Endometrial microvascular endothelial cells (primary cell): ENCODE measurements around the gene NLGN3. TPM values are rescaled to one million over a fixed set of nuclear protein-coding genes. Genes with fewer than 3 reads are reported as not detected.

ENCODE experiments used
- in situ Hi-C: cut with HindIII; loops from 2 replicates; pipeline ENCODE4 v1.10.0; 2017; ENCODE audit warnings: low sequenced_read_pairs, low pct_unique_long_range_greater_than_20kb; ENCODE audit errors: inconsistent ontology term
- total RNA-seq: library from RNA; depleted of rRNA; stranded (reverse); fragments of >200 nt; gene quantifications from one replicate; pipeline ENCODE4 v1.2.3, GENCODE V29; 2015; ENCODE audit errors: inconsistent ontology term

The NLGN3 gene
- total RNA-seq = 0.46 TPM

DNA sequence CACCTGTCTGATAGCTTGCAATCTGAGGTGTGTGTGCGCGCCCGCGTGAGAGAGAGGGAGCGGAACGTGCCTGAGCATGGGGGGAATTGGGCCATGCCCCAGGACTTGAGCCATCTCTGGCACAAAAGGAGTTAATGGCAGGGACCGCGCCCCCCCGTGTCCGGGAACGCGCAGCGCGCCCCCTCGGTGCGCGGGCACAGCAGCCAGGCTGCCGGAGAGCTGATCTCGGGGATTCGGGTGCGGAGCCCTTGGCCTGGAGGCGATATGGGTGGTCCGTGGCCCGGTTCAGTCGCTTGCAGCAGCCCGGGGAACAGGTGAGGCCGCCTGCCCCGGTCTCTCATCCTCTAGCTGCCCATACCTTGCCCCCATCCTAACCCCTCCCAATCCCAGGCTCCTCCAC, at the start of gene NLGN3:
NLGN3 (plus strand) TSS at position 191 of the 400 bp plus-strand sequence. CDS start 2,909 bp downstream, outside the sequence.
- in situ Hi-C loops = no loop called here

DNA sequence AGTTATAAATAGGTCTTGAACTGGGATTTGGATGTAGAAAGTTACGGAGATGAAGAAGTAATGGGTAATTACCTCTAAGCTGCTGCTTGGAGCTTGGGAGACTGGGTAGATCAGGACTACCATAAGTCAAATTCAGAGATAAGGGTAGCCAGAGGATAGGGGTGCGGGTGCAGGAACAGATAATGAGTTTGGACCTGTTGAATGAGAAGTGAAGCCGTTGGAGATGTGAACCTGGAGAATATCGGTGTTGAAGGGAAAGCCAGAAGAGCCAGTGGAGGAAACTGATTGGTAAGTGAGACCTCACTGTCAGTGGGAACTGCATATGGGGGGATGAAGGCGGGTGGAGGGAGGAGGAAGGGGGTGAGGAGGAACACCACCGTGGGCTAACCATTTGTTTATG, 49.6 kb upstream of the NLGN3 start:
- in situ Hi-C loops = no loop called here

GRCh38 chrX:71095555-71095980, 49.1 kb upstream of the NLGN3 start, which contains the start of gene FOXO4:
FOXO4 (plus strand) TSS chrX:71095851; CDS start chrX:71096529, 678 bp downstream.
- in situ Hi-C loops = no loop called here

DNA sequence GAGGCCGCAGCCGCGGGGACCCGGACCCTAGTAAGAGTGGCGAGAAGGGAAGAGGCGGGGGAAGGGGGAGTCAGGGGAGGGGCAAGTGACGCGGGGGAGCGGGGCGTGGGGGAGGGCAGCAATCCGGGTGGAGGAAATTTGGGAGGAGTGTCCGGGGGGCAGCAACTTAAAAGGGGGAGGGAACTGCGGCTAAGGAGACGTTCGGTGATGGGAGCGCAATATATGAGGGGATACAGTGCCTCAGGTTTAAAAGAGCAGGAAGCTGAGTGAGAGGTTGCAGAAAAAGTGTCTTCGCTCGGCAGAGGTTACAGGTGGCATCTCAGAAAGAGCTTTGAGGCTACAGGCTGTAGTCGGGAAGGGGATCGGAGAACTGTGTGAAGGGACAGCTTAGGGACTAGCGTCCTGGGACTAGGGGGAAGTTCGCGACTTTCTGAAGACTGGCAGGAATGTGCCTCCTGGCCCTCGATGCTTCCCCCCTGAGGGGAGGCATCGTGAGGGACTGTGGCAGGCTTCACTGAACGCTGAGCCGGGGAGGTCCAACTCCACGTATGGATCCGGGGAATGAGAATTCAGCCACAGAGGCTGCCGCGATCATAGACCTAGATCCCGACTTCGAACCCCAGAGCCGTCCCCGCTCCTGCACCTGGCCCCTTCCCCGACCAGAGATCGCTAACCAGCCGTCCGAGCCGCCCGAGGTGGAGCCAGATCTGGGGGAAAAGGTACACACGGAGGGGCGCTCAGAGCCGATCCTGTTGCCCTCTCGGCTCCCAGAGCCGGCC, 48.5 kb upstream of the NLGN3 start:
- in situ Hi-C loops = no loop called here

- in situ Hi-C loops = no loop called here
Measured at GRCh38 chrX:71096760-71097032, 47.9 kb upstream of the NLGN3 start.

GRCh38 chrX:71098302-71098701, 46.3 kb upstream of the NLGN3 start:
- in situ Hi-C loops = no loop called here

- in situ Hi-C loops = no loop called here
Measured at GRCh38 chrX:71098951-71099506, 45.6 kb upstream of the NLGN3 start.

GRCh38 chrX:71099736-71100135, 44.9 kb upstream of the NLGN3 start:
- in situ Hi-C loops = no loop called here

DNA sequence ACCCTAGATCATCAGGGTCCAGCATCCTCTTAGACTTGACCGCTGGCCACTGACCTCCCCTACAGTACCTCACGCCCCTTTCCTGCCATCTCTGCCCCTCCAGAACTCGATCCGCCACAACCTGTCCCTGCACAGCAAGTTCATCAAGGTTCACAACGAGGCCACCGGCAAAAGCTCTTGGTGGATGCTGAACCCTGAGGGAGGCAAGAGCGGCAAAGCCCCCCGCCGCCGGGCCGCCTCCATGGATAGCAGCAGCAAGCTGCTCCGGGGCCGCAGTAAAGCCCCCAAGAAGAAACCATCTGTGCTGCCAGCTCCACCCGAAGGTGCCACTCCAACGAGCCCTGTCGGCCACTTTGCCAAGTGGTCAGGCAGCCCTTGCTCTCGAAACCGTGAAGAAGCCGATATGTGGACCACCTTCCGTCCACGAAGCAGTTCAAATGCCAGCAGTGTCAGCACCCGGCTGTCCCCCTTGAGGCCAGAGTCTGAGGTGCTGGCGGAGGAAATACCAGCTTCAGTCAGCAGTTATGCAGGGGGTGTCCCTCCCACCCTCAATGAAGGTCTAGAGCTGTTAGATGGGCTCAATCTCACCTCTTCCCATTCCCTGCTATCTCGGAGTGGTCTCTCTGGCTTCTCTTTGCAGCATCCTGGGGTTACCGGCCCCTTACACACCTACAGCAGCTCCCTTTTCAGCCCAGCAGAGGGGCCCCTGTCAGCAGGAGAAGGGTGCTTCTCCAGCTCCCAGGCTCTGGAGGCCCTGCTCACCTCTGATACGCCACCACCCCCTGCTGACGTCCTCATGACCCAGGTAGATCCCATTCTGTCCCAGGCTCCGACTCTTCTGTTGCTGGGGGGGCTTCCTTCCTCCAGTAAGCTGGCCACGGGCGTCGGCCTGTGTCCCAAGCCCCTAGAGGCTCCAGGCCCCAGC, 43.8 kb upstream of the NLGN3 start:
- in situ Hi-C loops = no loop called here

DNA sequence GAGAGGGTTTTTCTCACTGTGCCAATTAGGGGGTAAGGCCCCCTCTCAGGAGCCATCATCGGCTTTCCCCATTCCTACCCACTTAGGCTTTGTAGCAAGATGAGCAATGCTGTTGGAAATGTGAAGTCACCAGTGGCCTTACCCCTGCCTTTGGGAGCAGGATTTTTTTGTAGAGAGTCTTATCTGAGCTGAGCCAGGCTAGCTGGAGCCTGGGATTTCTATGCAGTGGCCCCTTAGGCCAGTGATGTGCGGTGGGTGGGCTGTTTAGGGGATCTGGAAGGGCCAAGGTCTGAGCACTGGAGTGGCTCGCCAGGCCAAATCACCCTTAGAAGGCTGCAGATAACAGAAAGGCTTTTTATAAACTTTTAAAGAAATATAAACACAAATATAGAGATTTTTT, 42.3 kb upstream of the NLGN3 start:
- in situ Hi-C loops = no loop called here

DNA sequence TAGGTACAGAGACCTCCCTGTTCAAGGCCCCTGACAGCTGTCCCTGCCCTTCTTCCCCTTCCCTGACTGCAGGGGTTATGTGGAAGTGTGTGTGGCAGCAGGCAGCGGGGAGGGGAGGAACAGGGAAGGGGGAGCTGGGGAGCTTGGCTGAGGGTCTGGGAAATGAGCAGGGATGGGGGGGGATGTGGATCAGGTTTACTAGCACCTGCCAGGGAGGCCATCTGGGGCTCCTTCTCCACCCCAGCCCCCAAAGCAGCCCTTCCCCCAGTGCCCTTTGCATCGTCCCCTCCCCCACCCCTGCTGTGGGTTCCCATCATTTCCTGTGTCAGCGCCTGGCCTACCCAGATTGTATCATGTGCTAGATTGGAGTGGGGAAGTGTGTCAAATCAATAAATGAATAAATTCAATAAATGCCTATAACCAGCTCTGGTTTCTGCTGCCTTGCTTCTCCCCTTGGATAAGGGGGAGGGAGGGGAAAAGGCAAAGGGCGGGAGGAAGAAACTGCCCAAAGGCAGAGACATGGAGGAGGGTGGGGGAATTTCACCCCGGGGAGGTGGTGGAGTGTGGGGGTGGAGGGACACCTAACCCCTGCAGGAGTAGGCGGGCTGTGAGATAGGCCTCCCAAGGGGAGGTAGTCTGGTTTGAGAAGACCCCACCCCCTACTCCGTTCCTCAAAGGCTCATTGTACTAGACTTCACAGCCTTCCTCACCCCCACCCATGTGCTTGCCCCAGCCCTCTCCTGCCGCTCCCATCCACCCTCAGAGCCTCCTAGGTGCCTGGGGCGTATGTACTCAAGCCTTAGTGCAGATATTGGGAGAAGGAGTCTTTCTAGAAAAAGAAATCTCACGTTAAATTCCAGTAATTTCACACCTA, 41.3 kb upstream of the NLGN3 start:
- in situ Hi-C loops = no loop called here

DNA sequence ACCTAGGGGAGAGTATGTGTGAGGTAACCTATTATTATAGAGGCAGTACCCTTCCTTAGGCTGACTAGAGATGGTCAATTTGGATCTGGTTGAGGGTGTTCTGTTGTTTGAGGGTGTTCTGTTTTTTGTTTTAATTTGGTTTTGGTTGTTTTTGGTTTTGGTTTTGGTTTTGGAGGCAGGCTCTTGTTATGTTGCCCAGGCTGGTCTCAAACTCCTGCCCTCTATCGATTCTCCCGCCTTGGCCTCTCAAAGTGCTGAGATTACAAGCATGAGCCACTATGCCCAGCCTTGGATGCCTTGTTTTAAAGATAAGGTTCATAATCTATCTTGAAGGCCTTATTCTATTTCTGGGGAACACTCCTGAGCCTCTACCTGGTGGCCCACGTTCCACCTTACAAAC, 39.0 kb upstream of the NLGN3 start:
- in situ Hi-C loops = no loop called here

GRCh38 chrX:71106427-71106826, 38.2 kb upstream of the NLGN3 start, which contains the start of gene CXorf65:
CXorf65 (minus strand) TSS chrX:71106740; CDS start chrX:71106556, 184 bp downstream.
- in situ Hi-C loops = no loop called here

- in situ Hi-C loops = no loop called here
Measured at GRCh38 chrX:71107245-71107644, 37.4 kb upstream of the NLGN3 start.

DNA sequence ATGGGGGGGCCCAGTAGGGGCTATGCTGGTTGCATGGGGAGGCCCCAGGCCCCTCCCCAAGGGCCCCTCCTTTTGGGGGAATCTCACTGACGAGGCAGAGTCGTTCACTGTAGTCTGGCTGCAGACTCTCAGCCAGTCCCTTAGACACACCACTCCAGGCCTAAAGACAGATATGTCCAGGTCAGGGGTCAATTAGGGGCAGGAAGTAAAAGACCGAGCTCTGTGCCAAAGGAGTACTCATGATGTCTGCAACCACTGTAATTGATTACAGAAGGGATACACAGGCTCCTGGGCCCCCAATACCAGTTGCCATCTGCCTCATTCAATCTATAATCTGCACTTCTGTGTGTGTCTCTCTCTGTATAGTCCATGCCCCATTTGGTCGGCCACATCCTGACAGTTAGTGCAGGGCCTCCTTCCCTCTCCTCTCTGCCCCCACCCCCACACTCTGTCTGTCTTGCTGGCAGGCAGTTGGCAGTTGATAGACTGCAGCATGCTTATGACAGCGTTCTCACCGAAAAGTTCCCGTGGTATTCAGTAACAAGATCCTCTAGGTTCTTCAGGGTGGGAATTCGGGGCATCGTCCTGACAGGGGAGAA, 36.8 kb upstream of the NLGN3 start:
- in situ Hi-C loops = no loop called here

GRCh38 chrX:71109051-71109450, 35.6 kb upstream of the NLGN3 start:
- in situ Hi-C loops = no loop called here

- in situ Hi-C loops = no loop called here
Measured at GRCh38 chrX:71111141-71111843, 33.3 kb upstream of the NLGN3 start, which contains the start of gene IL2RG. IL2RG (minus strand) TSS chrX:71111577; CDS start chrX:71111539, 38 bp downstream.
